HFF-Myc (cell line): ENCODE measurements around the gene PBOV1.

Experiments
- DNase-seq: peaks from one replicate; pipeline ENCODE4 v3.0.0-alpha.2; 2011; ENCODE audit warnings: low read depth; ENCODE audit errors: extremely low read depth
- H3K4me3 ChIP-seq: replicated peaks from 2 replicates; pipeline ENCODE4 v1.5.1; 2011; ENCODE audit warnings: low read depth, mild to moderate bottlenecking, control low read depth, low read length
- CTCF ChIP-seq: IDR thresholded peaks from 2 replicates; pipeline ENCODE4 v1.5.1; 2012; ENCODE audit warnings: mild to moderate bottlenecking, low read depth, low read length, control low read depth; ENCODE audit errors: missing control alignments

PBOV1 gene

DNA sequence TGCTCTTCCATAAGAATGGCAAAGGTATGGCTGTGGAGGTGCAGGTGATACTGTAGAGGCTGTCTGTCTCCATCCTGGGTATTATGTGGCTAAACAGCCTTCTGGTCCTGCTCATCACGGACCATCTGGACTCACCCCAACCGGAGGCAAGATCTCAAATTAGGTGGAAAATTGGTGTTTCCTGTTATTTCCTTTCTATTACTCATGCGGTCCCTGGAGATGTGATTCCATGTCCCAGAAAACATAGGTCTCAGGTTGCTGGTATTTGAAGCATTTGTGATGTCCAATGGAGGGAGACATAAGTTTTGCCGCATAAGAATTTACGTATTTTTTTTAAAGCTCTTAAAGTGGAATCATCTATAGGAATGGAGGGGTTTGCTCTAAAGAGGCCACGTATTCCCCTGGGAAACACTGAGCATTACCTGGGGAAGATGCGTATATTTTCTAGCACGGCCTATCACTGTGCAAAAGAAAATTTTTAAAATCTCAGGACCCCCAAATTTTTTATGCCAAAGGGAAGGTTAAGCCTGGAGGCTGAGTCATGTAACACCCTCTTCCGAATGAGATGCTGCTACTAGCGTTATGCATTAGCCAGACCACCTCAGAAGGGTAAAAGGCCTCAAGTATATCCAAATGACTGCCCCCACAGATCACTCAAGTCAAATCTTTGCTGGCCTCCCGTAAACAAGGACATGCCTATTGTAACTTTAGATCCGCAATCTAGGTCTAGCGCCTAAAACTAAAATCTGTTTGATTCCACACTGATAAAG is 22.4 kb upstream of the PBOV1 start:
- no peak for TF ChIP-seq CTCF
- no peak for DNase-seq

DNA sequence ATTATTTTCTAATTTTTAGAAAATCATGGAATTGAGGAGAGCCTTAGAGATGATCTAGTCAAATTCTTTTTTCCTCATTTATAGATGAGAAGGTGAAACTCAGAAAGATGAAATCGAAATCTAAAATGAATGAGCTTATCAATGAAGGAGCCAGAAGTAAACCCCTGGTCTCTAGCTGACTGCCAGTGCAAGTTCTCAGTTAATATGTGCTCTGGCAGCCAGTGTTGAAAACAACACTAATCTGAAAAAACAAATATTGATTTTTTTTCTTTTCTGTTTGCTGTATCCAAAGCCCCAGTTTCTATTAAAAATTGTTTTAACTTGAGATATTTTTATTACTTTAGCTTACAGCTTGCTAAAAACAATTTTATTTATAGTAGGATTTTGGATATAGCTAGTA is 21.5 kb upstream of the PBOV1 start:
- no peak for DNase-seq
- TF ChIP-seq CTCF: no peak
- no peak overlapping the region for H3K4me3 ChIP-seq

More for the DNA sequence above, 22.4 kb upstream of the PBOV1 start:
- no peak overlapping the region for H3K4me3 ChIP-seq

DNA sequence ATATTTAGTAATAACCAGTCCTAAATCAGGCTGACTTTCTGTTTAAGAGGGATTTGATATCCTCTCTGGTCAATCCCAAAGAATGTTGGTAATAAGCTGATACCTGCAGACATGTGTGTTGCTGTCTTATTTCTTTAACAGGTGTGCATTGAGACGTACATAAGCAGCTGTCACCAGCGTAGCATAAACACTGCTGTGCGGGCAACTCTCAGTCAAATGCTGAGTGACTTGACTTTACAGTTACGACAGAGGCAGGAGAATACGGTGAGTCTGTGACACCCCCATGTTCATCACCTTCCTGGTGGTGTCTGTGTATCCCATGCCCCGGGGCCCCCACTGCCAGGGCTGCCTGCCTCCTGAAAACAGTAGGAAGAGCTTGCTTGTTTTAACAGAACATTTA is 20.1 kb upstream of the PBOV1 start:
- no peak overlapping the region for H3K4me3 ChIP-seq
- TF ChIP-seq CTCF: no peak

GRCh38 chr6:138237463-138237862 is 19.2 kb upstream of the PBOV1 start:
- no peak for TF ChIP-seq CTCF
- no peak for DNase-seq

More for the DNA sequence above, 20.1 kb upstream of the PBOV1 start:
- DNase-seq: no peak

DNA sequence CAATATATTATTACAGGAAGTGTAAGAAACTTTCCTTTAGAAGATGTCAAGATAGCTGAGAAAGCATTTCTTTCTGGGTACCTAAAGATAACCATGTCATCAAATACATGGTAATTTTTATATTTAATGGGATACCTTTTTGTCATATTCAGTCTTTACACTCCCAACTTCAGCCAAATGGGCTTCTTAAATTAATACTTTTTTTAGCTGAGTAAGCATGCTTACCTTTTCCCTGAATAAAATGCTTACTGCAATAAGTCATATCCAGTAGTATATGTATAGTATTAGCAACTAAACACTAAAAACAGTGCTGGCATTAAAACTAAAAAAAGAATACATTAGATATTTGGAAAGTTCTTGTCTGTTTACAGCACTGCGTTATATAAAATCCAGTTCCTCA is 17.4 kb upstream of the PBOV1 start:
- TF ChIP-seq CTCF: no peak
- H3K4me3 ChIP-seq: no peak overlapping the region
- DNase-seq: no peak

More at GRCh38 chr6:138237463-138237862, 19.2 kb upstream of the PBOV1 start:
- H3K4me3 ChIP-seq: no peak overlapping the region

- DNase-seq: no peak
- H3K4me3 ChIP-seq: no peak overlapping the region
- TF ChIP-seq CTCF: no peak
Observed at GRCh38 chr6:138235205-138235604, 16.9 kb upstream of the PBOV1 start.

DNA sequence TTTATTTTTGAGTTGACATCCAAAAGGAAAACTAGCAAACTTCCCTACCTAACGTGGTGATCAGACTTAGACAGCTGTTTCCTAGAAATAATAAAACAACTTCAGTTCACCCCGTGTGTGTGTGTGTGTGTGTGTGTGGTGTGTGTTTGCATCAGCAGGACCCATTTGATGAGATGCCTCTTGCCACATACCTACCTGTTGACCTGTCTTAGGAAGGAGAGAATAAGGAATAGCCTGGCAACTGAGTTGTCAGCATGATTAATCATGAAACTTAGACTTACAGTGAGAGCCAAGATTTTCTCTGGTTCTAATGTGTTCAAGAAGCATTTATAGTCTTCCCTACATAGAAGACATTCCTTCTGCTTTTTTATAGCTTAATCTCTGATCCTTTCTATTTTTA is 16.1 kb upstream of the PBOV1 start:
- H3K4me3 ChIP-seq: no peak overlapping the region
- DNase-seq: no peak
- TF ChIP-seq CTCF: no peak
